OCI-M2 (cell line): ENCODE measurements around the gene PDXP.
"Not testable (repeated sequence)": the region's sequence is repeated elsewhere in the genome, so short reads cannot be mapped to it uniquely, and the experiment has no call there.

Source experiments
- DNase-seq: peaks from one replicate; lab custom pipeline; 2025; ENCODE audit not compliant: unreplicated experiment; lab: John Stamatoyannopoulos, UW

Gene PDXP

GRCh38 chr22:37696260-37696656 is 37.7 kb downstream of the PDXP start:
- not testable (repeated sequence) for DNase-seq

GRCh38 chr22:37696657-37697537 is 38.4 kb downstream of the PDXP start, which contains the start of gene TRIOBP:
TRIOBP (plus strand) TSS chr22:37697048; CDS start chr22:37701366, 4,318 bp downstream.
- no peak for DNase-seq

- DNase-seq: no peak
Observed at GRCh38 chr22:37697538-37697835, 39.0 kb downstream of the PDXP start.

GRCh38 chr22:37701141-37701786 is 42.7 kb downstream of the PDXP start:
- no peak for DNase-seq

- no peak for DNase-seq
Observed at GRCh38 chr22:37703906-37704305, 45.4 kb downstream of the PDXP start.

- DNase-seq: no peak
Observed at GRCh38 chr22:37704645-37705044, 46.1 kb downstream of the PDXP start.

GRCh38 chr22:37705205-37705604 is 46.7 kb downstream of the PDXP start:
- DNase-seq: no peak

GRCh38 chr22:37708580-37709444 is 50.3 kb downstream of the PDXP start:
- no peak for DNase-seq

GRCh38 chr22:37709445-37709765 is 50.9 kb downstream of the PDXP start:
- no peak for DNase-seq

- no peak for DNase-seq
Observed at GRCh38 chr22:37710675-37711074, 52.2 kb downstream of the PDXP start.

GRCh38 chr22:37711490-37711889 is 53.0 kb downstream of the PDXP start:
- no peak for DNase-seq

- no peak for DNase-seq
Observed at GRCh38 chr22:37713761-37714160, 55.2 kb downstream of the PDXP start.

GRCh38 chr22:37714634-37715033 is 56.1 kb downstream of the PDXP start:
- no peak for DNase-seq

- DNase-seq: no peak
Observed at GRCh38 chr22:37715760-37716159, 57.2 kb downstream of the PDXP start.
